HepG2 (cell line): ENCODE data around the gene CAPZA3. TPM values are rescaled to one million over a fixed set of nuclear protein-coding genes. Genes with fewer than 3 reads are reported as not detected.
A peak's percentile ranks its signal among the peaks of the same experiment; 100 is the strongest.
"Not testable (repeated sequence)": the region's sequence is repeated elsewhere in the genome, so short reads cannot be mapped to it uniquely, and the experiment has no call there.

Experiments
- ATAC-seq: fragments of 200-7000 bp; cut with Tn5 transposase; 3 replicates; pipeline ENCODE4 v1.9.1; 2020; ENCODE audit warnings: mild to moderate bottlenecking, moderate library complexity
- BruUV-seq: library from RNA; stranded (reverse); fragments of 400-500 nt; replicated peaks from 2 replicates; lab custom pipeline; 2021; lab: Mats Ljungman, UMichigan
- CTCF ChIA-PET: fragments of 300-600 bp; formaldehyde crosslinking; extraction: SDS; loops from one replicate; lab custom pipeline; 2021; ENCODE audit warnings: low total read pairs, inconsistent platforms, low intra/inter-chr PET ratio; lab: Yijun Ruan, JAX
- POLR2A ChIA-PET: fragments of 350-600 bp; sonication (Branson Sonifier 250); formaldehyde crosslinking; loops from one replicate; lab custom pipeline; 2020; ENCODE audit warnings: antibody characterized with exemption, inconsistent platforms; lab: Yijun Ruan, JAX
- DNase-seq: peaks from one replicate; pipeline ENCODE4 v3.0.0-alpha.2; 2015; ENCODE audit warnings: low spot score
- FAIRE-seq: peaks from 3 replicates; lab custom pipeline; 2011; peaks lifted over from hg19 to GRCh38; lab: Jason Lieb, UNC
- H2AFZ ChIP-seq: one replicate; pipeline ENCODE4 v1.6.1; 2011; ENCODE audit warnings: low read length, inconsistent platforms
- H3K27ac ChIP-seq: fragments of 300-600 bp; 3 replicates; pipeline ENCODE4 v1.8.0; 2011; ENCODE audit warnings: mixed run types, mild to moderate bottlenecking, mixed read lengths, low read length, inconsistent platforms; ENCODE audit not compliant: insufficient read depth; ENCODE audit errors: extremely low read length
- H3K27me3 ChIP-seq, 2 experiments: fragments of 200-600 bp in 1 of 2; 2 replicates in 1 of 2; 3 replicates in 1 of 2; pipeline versions ENCODE4 v1.6.0 to v1.8.0; 2011; ENCODE audit warnings: low read length in 2 of 2, mild to moderate bottlenecking in 2 of 2, moderate library complexity in 2 of 2, inconsistent platforms in 1 of 2; ENCODE audit not compliant: insufficient read depth in 2 of 2, control insufficient read depth in 1 of 2
- H3K36me3 ChIP-seq, 2 experiments: fragments of 200-600 bp in 1 of 2; replicated peaks in 1 of 2; 2 replicates in 1 of 2; 3 replicates in 1 of 2; pipeline versions ENCODE4 v1.5.1 to v1.8.0; 2011; ENCODE audit warnings: low read length in 2 of 2, inconsistent platforms in 1 of 2; ENCODE audit not compliant: insufficient read depth in 2 of 2, control insufficient read depth in 1 of 2
- H3K4me1 ChIP-seq: 2 replicates; pipeline ENCODE4 v1.5.1; 2012; ENCODE audit warnings: low read length, inconsistent platforms; ENCODE audit not compliant: insufficient read depth
- H3K4me2 ChIP-seq: 2 replicates; pipeline ENCODE4 v1.6.0; 2011; ENCODE audit warnings: low read depth, low read length, inconsistent platforms
- H3K4me3 ChIP-seq, 3 experiments: fragments of 200-600 bp in 1 of 3; sonication (generic), shearing (Covaris generic) in 1 of 3; replicated peaks in 1 of 3; 2 replicates each; pipeline ENCODE4 v1.5.1; 2011 to 2016; ENCODE audit warnings: low read length in 3 of 3, inconsistent platforms in 2 of 3, low read depth in 2 of 3, mild to moderate bottlenecking in 2 of 3, control low read depth in 1 of 3, mixed read lengths in 1 of 3; ENCODE audit not compliant: insufficient read depth in 1 of 3
- H3K79me2 ChIP-seq: one replicate; pipeline ENCODE4 v1.6.1; 2011; ENCODE audit warnings: low read length, inconsistent platforms; ENCODE audit not compliant: insufficient read depth
- H3K9ac ChIP-seq: 2 replicates; pipeline ENCODE4 v1.6.0; 2011; ENCODE audit warnings: mild to moderate bottlenecking, low read depth, low read length, inconsistent platforms; ENCODE audit not compliant: insufficient read depth
- H3K9me3 ChIP-seq: 2 replicates; pipeline ENCODE4 v1.5.1; 2012; ENCODE audit warnings: mild to moderate bottlenecking, low read length
- H4K20me1 ChIP-seq: 2 replicates; pipeline ENCODE4 v1.6.0; 2011; ENCODE audit warnings: inconsistent platforms, mild to moderate bottlenecking, low read length, moderate library complexity; ENCODE audit not compliant: insufficient read depth
- WGBS: methylation state at CpG from one replicate; pipeline ENCODE4 v1.1.6; 2017; ENCODE audit warnings: low lambda C conversion rate; 5-methylcytosine and 5-hydroxymethylcytosine counted together
- in situ Hi-C: cut with HindIII; loops from 2 replicates; pipeline ENCODE4 v1.10.0; 2017; ENCODE audit warnings: low pct_unique_long_range_greater_than_20kb; ENCODE audit not compliant: extremely low pct_ligation_motif_present
- intact Hi-C: fragments of 100-400 bp; cut with micrococcal nuclease; formaldehyde crosslinking; loops from one replicate; pipeline ENCODE4 v1.10.0; 2022; ENCODE audit not compliant: unreplicated experiment
- polyA plus RNA-seq, 8 experiments: library from polyadenylated mRNA; depleted of rRNA in 3 of 8; stranded (reverse) in 7 of 8; unstranded in 1 of 8; fragments of >200 nt; fragmentation: Illumina TruSeq in 4 of 8; extraction: Trizol in 4 of 8; gene quantifications; 2 replicates each; pipeline versions ENCODE4 v1.2.1 to v1.2.3, GENCODE V29; 2011 to 2016; ENCODE audit warnings: low read depth in 4 of 8, missing spikeins in 1 of 8, mixed read lengths in 1 of 8; ENCODE audit not compliant: insufficient read depth in 1 of 8
- total RNA-seq, 5 experiments: library from RNA; depleted of rRNA; stranded (reverse); fragments of >200 nt; fragmentation: Illumina TruSeq; extraction: Trizol; gene quantifications; 2 replicates each; pipeline ENCODE4 v1.2.3, GENCODE V29; 2016; ENCODE audit warnings: low read depth in 1 of 5
- TF ChIP-seq, protein P1 (sequence below): sonication (generic); formaldehyde crosslinking; IDR thresholded peaks from 2 replicates; pipeline ENCODE4 v1.4.0; 2020; ENCODE audit warnings: missing genetic modification reagents, borderline replicate concordance

CAPZA3 gene
- total and polyA plus RNA-seq, 2 of the 13 experiments (the other 11 are each of a cell fraction or from before 2014, with no cell fraction given): not detected

DNA sequence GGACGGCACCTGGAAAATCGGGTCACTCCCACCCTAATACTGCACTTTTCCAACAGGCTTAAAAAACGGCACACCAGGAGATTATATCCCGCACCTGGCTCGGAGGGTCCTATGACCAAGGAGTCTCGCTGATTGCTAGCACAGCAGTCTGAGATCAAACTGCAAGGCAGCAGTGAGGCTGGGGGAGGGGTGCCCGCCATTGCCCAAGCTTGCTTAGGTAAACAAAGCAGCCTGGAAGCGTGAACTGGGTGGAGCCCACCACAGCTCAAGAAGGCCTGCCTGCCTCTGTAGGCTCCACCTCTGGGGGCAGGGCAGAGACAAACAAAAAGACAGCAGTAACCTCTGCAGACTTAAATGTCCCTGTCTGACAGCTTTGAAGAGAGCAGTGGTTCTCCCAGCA lies 47.5 kb downstream of the CAPZA3 start:
- H3K27ac ChIP-seq, in situ Hi-C loops, H3K79me2 ChIP-seq, intact Hi-C loops, H3K9me3 ChIP-seq, ATAC-seq, BruUV-seq, FAIRE-seq, H3K27me3 ChIP-seq, H4K20me1 ChIP-seq, CTCF ChIA-PET, H3K4me3 ChIP-seq, H3K4me1 ChIP-seq, DNase-seq, H3K4me2 ChIP-seq, POLR2A ChIA-PET, H2AFZ ChIP-seq, H3K36me3 ChIP-seq, H3K9ac ChIP-seq: not testable (repeated sequence)
- TF ChIP-seq, protein P1, sequence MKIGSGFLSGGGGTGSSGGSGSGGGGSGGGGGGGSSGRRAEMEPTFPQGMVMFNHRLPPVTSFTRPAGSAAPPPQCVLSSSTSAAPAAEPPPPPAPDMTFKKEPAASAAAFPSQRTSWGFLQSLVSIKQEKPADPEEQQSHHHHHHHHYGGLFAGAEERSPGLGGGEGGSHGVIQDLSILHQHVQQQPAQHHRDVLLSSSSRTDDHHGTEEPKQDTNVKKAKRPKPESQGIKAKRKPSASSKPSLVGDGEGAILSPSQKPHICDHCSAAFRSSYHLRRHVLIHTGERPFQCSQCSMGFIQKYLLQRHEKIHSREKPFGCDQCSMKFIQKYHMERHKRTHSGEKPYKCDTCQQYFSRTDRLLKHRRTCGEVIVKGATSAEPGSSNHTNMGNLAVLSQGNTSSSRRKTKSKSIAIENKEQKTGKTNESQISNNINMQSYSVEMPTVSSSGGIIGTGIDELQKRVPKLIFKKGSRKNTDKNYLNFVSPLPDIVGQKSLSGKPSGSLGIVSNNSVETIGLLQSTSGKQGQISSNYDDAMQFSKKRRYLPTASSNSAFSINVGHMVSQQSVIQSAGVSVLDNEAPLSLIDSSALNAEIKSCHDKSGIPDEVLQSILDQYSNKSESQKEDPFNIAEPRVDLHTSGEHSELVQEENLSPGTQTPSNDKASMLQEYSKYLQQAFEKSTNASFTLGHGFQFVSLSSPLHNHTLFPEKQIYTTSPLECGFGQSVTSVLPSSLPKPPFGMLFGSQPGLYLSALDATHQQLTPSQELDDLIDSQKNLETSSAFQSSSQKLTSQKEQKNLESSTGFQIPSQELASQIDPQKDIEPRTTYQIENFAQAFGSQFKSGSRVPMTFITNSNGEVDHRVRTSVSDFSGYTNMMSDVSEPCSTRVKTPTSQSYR (CRISPR knock-in tag): peak; percentile 58; the same call in 1 of the 2 replicates
- WGBS: 20% methylated on average over 3 of the region's 8 CpGs

Other genes with a start within 250 kb of the CAPZA3 start
- gene PLCZ1, start 107 bp upstream of the CAPZA3 start, total RNA-seq (2016; rRNA removed; fragmentation: Illumina TruSeq; extraction: Trizol): not detected in 2 replicates
- gene PLCZ1, start 107 bp upstream of the CAPZA3 start, polyA plus RNA-seq (2011; rRNA removed): not detected in 2 replicates